ENCODE measurements around the gene GAK. TPM values are rescaled to one million over a fixed set of nuclear protein-coding genes. Genes with fewer than 3 reads are reported as not detected.

Gene GAK
- total RNA-seq, 4 donors from 2014 or later: 34.9 to 48.3 (median 44.5) TPM

DNA sequence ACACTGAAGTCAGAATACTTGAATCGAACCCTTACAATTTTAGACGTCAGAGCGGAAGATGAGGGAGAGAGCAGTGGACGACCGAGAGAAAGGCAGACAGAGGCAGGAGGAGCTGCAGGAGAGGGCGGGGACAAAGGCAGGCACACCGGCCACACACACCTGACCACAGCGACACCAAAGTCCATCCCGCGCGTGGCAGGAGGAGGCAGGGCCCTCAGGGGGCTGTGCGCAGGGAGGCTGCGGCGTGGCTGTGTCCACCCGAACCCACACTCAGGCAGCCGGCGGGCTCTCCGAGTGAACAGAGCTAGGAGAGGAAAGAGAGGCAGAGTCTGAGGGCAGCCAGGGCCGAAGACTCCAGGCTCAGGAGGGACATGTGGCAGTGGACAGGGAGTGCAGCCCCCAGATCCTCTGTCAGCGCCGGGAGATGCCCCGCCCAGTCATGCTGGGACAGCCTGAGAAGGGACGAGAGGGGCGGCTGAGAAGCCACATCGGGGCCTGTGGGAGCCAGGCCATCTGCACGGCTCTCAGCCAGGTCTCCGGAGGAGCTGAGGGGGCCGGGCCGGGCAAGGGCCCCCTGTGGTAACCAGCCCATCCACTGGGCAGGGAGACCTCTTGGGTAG is 20.1 kb downstream of the GAK start:
- Histone ChIP-seq H3K36me3 (peaks cover 0 to 18% of the 10 kb centered on the region in 2 donors), H3K9me3 (no peaks in the 10 kb centered on the region), H3K27me3 (no peaks in the 10 kb centered on the region), H3K4me3 (no peak overlapping the region), H3K27ac (no peak overlapping the region), H3K4me1 (no peaks in the 10 kb centered on the region)
- in situ Hi-C loops (cut with MboI; ENCODE audit: low sequenced_read_pairs in 4 of 4): no loop called here
- intact Hi-C loops (cut with DNase I; ENCODE audit: low total_unique reads): no loop called here
- no peak for ATAC-seq
- DNase-seq: no peak
- TF ChIP-seq, protein P1, sequence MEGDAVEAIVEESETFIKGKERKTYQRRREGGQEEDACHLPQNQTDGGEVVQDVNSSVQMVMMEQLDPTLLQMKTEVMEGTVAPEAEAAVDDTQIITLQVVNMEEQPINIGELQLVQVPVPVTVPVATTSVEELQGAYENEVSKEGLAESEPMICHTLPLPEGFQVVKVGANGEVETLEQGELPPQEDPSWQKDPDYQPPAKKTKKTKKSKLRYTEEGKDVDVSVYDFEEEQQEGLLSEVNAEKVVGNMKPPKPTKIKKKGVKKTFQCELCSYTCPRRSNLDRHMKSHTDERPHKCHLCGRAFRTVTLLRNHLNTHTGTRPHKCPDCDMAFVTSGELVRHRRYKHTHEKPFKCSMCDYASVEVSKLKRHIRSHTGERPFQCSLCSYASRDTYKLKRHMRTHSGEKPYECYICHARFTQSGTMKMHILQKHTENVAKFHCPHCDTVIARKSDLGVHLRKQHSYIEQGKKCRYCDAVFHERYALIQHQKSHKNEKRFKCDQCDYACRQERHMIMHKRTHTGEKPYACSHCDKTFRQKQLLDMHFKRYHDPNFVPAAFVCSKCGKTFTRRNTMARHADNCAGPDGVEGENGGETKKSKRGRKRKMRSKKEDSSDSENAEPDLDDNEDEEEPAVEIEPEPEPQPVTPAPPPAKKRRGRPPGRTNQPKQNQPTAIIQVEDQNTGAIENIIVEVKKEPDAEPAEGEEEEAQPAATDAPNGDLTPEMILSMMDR (IDR thresholded peaks at IDR 0.05 in 4 of 5, conservative IDR thresholded peaks at IDR 0.05 in 1 of 5): no peak
- TF ChIP-seq POLR2A (IDR thresholded peaks at IDR 0.05): no peak

DNA sequence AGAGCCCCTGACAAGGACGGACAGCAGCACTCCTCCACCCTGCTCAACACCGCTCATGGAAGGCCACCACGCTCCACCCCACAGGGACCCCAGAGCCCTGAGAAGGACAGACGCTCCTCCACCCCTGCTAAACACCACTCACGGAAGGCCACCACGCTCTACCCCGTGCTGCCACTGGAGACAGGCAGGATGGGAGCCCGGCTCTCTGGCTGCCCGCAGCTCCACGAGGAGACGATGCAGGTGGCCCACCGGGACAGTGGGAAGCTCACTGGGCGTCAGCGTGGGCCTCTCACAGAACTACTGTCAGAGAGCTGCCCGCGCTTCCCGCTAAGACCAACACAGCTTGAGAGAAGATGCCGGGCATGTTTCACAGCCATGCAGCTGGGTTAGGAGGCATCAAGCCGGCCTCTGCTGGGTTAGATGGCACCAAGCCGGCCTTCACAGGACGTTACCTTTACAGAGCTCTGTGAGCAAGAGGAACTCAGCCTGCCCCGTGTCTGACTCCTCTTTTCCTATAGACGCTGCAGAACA is 20.8 kb downstream of the GAK start:
- no peak for TF ChIP-seq POLR2A (IDR thresholded peaks at IDR 0.05)
- TF ChIP-seq, protein P1 (IDR thresholded peaks at IDR 0.05 in 4 of 5, conservative IDR thresholded peaks at IDR 0.05 in 1 of 5): no peak
- no peaks in the 10 kb centered on the region for H3K27me3 ChIP-seq
- no peaks in the 10 kb centered on the region for H3K9me3 ChIP-seq
- in situ Hi-C loops (cut with MboI; ENCODE audit: low sequenced_read_pairs in 4 of 4) (no loop called here), intact Hi-C loops (cut with DNase I; ENCODE audit: low total_unique reads) (no loop called here)
- DNase-seq (no peak), ATAC-seq (no peak)
- H3K27ac ChIP-seq: no peak overlapping the region
- no peak overlapping the region for H3K4me3 ChIP-seq
- peaks cover 0 to 18% of the 10 kb centered on the region in 2 donors for H3K36me3 ChIP-seq
- H3K4me1 ChIP-seq: no peaks in the 10 kb centered on the region

DNA sequence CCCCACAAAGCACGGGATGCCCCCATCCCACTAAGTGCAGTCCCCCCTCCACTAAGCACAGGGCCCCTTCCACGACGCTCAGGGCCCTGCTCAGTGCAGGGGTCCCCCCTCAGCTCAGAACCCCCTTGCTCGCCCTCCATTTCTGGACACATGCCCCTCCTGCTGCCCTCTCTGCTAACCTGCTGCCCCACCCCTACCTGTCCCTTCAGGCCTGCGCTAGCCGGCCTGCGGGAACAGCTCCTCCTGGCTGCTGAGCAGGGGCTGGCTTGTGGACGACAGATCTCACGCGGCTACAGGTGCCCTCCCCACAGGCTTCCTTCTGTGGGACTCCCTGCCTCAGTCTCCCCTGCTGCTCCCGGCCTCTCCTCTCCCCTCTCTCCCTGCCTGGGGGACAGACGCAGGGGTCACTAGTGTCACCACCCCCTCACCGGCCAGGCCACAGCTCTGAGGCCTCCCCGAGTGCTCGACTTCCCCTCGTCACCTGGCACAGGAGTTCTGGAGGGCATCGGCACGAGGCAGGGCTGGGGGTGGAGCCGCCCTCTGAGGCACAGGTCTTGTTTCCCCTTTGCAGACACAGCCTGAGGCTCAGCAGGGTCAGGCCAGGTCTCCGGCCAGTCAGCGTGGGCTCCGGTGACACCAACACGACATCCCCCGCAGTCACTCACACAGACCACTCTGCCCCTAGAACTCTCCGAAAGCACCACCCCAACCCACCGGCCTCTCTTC is 21.6 kb downstream of the GAK start:
- H3K36me3 ChIP-seq: peaks cover 0 to 18% of the 10 kb centered on the region in 2 donors
- TF ChIP-seq, protein P1 (IDR thresholded peaks at IDR 0.05 in 4 of 5, conservative IDR thresholded peaks at IDR 0.05 in 1 of 5): no peak
- TF ChIP-seq POLR2A (IDR thresholded peaks at IDR 0.05): no peak
- in situ Hi-C loops (cut with MboI; ENCODE audit: low sequenced_read_pairs in 4 of 4): no loop called here
- H3K4me3 ChIP-seq: no peak overlapping the region
- no peak for DNase-seq
- ATAC-seq: no peak
- H3K27me3 ChIP-seq: no peaks in the 10 kb centered on the region
- H3K9me3 ChIP-seq: no peaks in the 10 kb centered on the region
- H3K4me1 ChIP-seq: no peaks in the 10 kb centered on the region
- H3K27ac ChIP-seq: no peak overlapping the region
- intact Hi-C loops (cut with DNase I; ENCODE audit: low total_unique reads): no loop called here

DNA sequence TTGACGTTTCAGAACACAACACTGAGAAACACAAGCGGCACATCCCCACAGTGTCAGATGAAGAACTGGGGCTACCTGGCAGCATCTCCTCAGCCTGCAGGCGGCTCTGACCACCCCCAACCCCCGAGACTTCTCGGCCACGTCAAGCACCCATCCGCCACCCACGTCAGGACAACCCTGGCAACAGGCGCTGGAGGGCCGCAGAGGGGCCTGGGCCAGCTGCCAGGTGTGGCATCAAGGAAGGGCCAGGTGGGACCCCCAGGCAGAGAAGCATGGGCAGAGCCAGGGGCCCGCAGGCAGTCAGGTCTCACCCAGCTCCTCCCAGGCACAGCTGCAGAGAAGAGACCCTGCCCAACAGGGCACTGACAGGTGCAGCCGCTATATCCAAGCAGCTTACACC is 22.3 kb downstream of the GAK start:
- no peak for TF ChIP-seq POLR2A (IDR thresholded peaks at IDR 0.05)
- TF ChIP-seq, protein P1 (IDR thresholded peaks at IDR 0.05 in 4 of 5, conservative IDR thresholded peaks at IDR 0.05 in 1 of 5): no peak
- H3K27me3 ChIP-seq: no peaks in the 10 kb centered on the region
- H3K9me3 ChIP-seq: no peaks in the 10 kb centered on the region
- in situ Hi-C loops (cut with MboI; ENCODE audit: low sequenced_read_pairs in 4 of 4) (no loop called here), intact Hi-C loops (cut with DNase I; ENCODE audit: low total_unique reads) (no loop called here)
- H3K4me1 ChIP-seq: no peaks in the 10 kb centered on the region
- H3K4me3 ChIP-seq: no peak overlapping the region
- H3K27ac ChIP-seq: no peak overlapping the region
- DNase-seq (no peak), ATAC-seq (no peak)
- peaks cover 0 to 18% of the 10 kb centered on the region in 2 donors for H3K36me3 ChIP-seq

Data from gastrocnemius medialis (tissue), 4 donors.